ENCODE results near the gene CD164.

- no peak for TF ChIP-seq POLR2A (IDR thresholded peaks at IDR 0.05; ENCODE audit: low read length)
- no peak for TF ChIP-seq GATA1 (IDR thresholded peaks at IDR 0.05; ENCODE audit: low read depth, low read length)
Measured at GRCh38 chr6:109428889-109429477, 46.7 kb upstream of the CD164 start.

All from erythroblast (primary cell).